DMS114 treated with DMSO at 0.1 percent for 48 hours (cell line): ENCODE data around the gene RGS2.

ENCODE experiments used
- DNase-seq: peaks from one replicate; lab custom pipeline; 2025; ENCODE audit not compliant: unreplicated experiment; lab: John Stamatoyannopoulos, UW

The RGS2 gene

GRCh38 chr1:192795916-192796618, 12.8 kb upstream of the RGS2 start:
- DNase-seq = no peak

- DNase-seq = no peak
Measured at GRCh38 chr1:192797143-192797542, 11.7 kb upstream of the RGS2 start.

- no peak for DNase-seq
Measured at GRCh38 chr1:192797891-192798290, 10.9 kb upstream of the RGS2 start.

- no peak for DNase-seq
Measured at GRCh38 chr1:192801451-192801850, 7.4 kb upstream of the RGS2 start.

DNA sequence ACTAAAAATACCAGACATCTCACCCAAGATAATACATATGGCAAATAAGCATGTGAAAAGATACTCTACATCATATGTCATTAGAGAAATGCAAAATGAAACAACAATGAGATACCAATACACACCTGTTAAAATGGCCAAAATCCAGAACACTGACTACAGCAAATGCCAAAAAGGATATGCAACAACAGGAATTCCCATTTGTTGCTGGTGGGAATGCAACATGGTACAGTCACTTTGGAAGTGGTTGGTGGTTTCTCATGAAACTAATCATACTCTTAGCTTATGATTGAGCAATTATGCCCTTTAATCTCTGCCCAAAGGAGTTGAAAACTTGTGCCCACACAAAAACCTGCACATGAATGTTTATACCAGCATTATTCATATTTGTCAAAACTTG, 6.4 kb upstream of the RGS2 start:
- DNase-seq = no peak

- DNase-seq = no peak
Measured at GRCh38 chr1:192803501-192803900, 5.3 kb upstream of the RGS2 start.

DNA sequence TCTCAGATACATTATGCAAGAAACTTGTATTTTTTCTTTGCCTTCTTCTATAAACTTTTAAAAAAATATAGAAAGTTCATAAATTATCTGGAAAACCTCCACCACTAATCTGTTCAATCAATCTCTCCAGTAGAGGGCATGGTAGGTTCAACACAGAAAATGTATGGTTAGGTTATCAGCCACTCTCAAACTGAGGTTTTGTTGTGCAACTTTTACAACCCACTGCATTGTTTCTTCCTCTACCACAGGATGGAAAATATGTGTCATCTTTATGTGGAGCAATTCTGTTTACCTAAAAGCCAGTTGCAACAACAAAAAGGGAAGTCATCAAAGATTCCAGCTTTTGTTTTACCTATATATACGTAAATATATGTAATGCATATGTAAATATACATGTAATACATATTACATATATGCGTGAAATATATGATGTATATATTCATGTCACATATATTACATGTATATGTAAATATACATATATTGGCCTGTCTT, 3.0 kb upstream of the RGS2 start:
- peak; percentile 40 for DNase-seq

- DNase-seq = no peak
Measured at GRCh38 chr1:192807211-192808162, 1.4 kb upstream of the RGS2 start.

GRCh38 chr1:192808163-192808517, 699 bp upstream of the RGS2 start:
- DNase-seq = no peak

DNA sequence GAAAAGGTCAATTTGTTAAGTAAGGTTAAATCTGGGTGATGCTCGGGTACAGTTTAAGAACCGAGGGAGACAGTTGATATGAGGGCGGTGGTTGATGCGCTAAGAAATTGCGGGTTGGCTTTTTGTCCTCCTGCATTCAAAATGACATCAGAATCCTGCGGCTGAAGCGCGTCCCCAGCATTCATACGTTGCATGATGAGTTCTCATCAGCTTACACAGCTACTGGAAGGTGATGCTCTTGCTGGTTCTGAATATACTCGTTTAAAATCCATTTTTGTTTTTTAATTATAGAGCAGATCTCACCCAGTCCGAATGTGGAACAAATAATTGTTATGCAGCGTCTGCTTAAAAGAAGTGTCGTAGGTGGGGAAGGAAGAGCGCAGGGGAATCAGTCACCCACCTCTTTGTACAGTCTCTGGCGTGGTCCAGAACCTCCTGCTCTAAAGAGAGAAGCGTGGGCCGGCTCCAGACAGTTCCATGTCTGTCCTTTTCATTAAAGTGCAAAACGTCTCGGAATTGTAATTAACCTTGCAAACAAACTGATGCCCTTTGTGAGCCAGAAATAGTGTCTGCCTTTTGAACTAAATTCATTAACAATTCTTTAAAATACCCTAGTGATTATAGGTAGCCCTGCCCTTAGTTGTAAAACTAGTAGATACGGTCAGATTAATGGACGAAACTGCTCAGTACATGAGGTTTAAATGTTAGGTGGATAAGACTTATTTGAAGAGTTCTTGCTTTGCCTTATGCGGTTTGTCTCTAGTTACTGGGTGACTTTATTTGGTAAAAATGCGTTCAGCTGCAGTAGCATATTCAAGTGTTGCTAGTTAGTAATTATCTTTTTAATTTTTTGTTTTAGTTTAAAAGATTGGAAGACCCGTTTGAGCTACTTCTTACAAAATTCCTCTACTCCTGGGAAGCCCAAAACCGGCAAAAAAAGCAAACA, 741 bp downstream of the RGS2 start:
- DNase-seq = peak; percentile 38

DNA sequence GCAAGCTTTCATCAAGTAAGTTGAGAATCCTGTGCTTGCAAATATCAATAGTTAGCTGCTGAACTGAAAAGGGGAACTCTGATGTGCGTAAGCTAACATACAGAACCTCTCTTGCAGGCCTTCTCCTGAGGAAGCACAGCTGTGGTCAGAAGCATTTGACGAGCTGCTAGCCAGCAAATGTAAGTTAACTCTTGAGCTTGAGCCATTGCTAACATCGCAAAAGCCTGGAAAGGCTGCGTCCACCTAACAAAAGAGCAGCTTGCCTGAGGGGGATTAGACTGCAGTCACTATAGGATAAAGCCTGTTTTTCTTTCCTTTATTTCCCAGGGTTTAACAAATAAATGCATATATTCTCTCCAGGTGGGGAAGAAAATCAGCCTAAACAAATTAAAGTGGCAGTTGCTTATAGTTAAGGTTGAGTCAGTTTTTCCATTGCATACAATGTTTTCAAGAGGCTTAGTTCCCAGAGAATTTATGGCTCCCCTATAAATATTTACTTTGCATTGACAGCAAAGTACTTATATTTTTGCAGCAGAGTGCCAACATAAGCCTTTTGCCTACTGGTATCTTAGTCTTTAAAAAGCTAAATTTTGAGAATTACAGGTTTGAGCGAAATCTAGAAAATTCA, 1.5 kb downstream of the RGS2 start:
- DNase-seq = no peak

DNA sequence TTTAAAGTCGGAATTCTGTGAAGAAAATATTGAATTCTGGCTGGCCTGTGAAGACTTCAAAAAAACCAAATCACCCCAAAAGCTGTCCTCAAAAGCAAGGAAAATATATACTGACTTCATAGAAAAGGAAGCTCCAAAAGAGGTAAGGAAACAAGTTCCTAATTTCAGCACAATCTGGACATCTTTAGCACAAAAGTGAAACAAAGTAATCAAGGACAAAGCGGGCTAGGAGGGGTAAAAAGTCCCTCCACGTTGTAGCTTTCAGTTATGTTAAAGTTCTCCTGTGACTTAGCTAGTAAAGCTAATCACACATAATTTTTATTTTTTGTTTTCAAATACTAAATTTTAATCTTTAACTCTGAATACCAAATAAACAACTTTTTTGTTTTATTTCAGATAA, 2.2 kb downstream of the RGS2 start:
- DNase-seq = no peak

GRCh38 chr1:192811594-192812239, 2.9 kb downstream of the RGS2 start:
- no peak for DNase-seq

DNA sequence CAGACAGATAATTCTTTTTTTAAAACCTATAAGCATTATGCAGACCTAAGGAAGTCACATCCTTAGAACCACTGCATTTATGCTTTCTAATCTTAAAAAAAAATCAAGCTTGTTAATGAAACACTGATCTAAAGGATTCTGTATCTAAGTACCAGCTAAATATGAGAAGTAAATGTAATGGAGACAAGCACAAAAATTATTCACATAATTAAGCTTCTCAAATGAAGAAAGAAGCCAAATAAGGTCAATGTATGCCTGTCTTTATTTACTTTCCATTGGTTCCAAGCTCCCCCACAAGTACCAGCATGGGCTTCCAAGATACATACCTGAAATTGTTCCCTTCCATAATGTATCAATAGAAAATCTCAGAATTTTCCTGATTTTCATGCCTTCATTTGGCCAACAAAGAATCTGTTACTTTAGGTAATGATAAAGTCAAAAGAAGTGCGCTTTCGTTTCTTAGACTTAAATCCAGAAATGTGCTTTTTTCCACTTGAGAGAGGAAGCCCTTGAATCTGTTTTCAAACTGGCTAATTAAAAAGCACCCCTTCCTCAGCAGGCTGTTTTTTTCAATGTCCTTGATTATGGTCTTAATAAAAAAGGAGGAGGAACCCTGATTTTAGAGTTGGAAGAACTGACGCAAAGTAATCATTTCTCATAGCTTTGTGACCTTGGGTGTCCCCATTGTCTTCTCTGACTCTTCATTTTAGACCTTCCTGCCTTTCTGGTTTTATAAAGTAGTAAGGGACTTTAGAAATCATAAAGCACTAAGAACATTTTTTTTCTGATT, 3.8 kb downstream of the RGS2 start:
- DNase-seq = no peak

GRCh38 chr1:192814805-192815204, 6.0 kb downstream of the RGS2 start:
- DNase-seq = no peak

- DNase-seq = no peak
Measured at GRCh38 chr1:192817246-192817645, 8.4 kb downstream of the RGS2 start.

DNA sequence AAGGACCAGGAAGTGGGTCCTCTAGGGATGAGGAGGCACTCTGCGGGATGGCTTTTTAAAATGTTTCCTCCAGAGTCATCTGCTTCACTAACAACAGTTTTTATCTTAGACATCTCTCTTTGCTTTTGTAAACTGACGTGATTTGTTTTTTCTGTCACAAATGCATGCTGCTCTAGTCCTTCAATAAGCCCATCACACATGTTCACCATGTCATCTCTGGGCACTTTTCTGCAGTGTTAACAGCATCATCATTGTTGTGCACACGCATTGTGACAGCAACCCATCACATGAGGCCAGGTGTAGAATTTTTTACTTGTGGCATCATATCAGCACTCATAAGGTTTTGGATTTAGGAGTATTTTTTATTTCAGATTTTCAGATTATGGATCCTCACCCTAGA, 12.5 kb downstream of the RGS2 start:
- no peak for DNase-seq

DNA sequence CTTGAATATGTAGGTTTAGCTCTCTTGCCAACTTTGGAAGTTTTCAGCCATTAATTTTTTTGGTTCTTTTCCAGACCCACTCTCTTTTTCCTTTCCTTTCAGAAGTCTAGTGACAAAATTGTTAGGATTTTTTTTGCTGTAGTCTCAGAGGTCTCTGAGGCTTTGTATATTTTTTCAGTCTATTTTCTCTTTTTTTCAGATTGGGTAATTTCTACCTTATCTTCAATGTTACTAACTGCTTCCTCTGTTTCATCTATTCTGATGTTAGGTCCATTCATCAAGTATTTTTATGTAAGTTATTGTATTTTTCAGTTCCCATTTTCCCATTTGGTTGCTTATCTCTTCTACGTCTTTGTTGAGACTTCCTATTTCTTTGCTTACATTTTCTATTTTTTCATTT, 15.7 kb downstream of the RGS2 start:
- no peak for DNase-seq

DNA sequence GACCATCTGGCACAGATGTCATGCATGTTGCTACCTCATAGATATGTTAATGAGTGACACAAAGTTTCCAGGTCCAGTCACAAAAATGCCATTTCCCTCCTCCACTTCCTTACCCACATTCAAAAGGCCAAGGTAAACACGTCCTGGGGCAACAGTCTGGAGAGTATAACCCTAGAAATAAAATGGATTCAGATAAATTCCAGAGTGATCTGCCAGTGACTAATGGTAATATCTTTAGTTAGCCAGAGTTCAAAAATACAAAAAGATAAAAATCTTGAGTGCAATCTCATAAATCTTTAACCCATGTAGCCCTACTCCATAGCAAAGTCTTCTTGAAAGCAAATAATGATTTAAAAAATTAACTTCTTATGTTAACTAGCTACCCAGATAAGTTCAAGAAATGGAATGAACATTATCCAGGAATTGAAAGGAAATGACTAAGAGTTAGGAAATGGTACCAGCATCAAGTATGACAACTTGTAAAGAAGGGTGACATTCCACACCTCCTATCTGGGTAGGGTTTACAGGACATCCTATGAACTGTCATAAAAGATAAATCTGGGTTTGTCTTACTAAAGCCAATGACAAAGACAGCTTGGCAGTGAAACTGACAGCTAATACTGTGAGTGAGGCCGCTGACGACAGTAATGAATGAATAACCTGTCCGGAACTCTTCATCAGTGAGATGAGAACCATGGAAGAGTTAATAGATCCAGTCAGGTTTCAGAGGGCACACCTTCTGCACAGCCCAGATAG, 18.1 kb downstream of the RGS2 start:
- DNase-seq = no peak
